HG03135 (cell line): Measurements from ENCODE around the gene CFTR.
"Not testable (repeated sequence)": the region's sequence is repeated elsewhere in the genome, so short reads cannot be mapped to it uniquely, and the experiment has no call there.

Experiments
- ATAC-seq: cut with Tn5 transposase; IDR thresholded peaks from one replicate; pipeline ENCODE4 v1.9.1; 2021; ENCODE audit warnings: mild to moderate bottlenecking, moderate library complexity; ENCODE audit not compliant: unreplicated experiment

Gene CFTR

GRCh38 chr7:117683430-117684175, 203.8 kb downstream of the CFTR start:
- ATAC-seq = no peak

GRCh38 chr7:117685795-117686194, 206.0 kb downstream of the CFTR start:
- no peak for ATAC-seq

GRCh38 chr7:117686311-117686935, 206.6 kb downstream of the CFTR start:
- ATAC-seq = no peak

GRCh38 chr7:117688126-117688525, 208.3 kb downstream of the CFTR start:
- no peak for ATAC-seq

GRCh38 chr7:117689406-117689805, 209.6 kb downstream of the CFTR start:
- no peak for ATAC-seq

- ATAC-seq = no peak
Observed at GRCh38 chr7:117690147-117690546, 210.3 kb downstream of the CFTR start.

- ATAC-seq = no peak
Observed at GRCh38 chr7:117692338-117692737, 212.5 kb downstream of the CFTR start.

- ATAC-seq = no peak
Observed at GRCh38 chr7:117698018-117698417, 218.2 kb downstream of the CFTR start.

- ATAC-seq = no peak
Observed at GRCh38 chr7:117704063-117704462, 224.2 kb downstream of the CFTR start.

- ATAC-seq = no peak
Observed at GRCh38 chr7:117705630-117706029, 225.8 kb downstream of the CFTR start.

- no peak for ATAC-seq
Observed at GRCh38 chr7:117706210-117706609, 226.4 kb downstream of the CFTR start.

- no peak for ATAC-seq
Observed at GRCh38 chr7:117707080-117707479, 227.3 kb downstream of the CFTR start.

- not testable (repeated sequence) for ATAC-seq
Observed at GRCh38 chr7:117708173-117708572, 228.3 kb downstream of the CFTR start.

GRCh38 chr7:117711556-117711955, 231.7 kb downstream of the CFTR start:
- no peak for ATAC-seq

- ATAC-seq = peak; percentile 86
Observed at GRCh38 chr7:117715784-117716445, 236.1 kb downstream of the CFTR start.

GRCh38 chr7:117716707-117717299, 237.0 kb downstream of the CFTR start:
- ATAC-seq = no peak

GRCh38 chr7:117717357-117717756, 237.5 kb downstream of the CFTR start:
- no peak for ATAC-seq
